ENCODE results near the gene MYH9.
"Not testable (repeated sequence)": the region's sequence is repeated elsewhere in the genome, so short reads cannot be mapped to it uniquely, and the experiment has no call there.

GRCh38 chr22:36250292-36250960 lies 137.3 kb downstream of the MYH9 start:
- not testable (repeated sequence) for TF ChIP-seq EZH2phosphoT487 (IDR thresholded peaks at IDR 0.05; ENCODE audit: borderline replicate concordance, low read depth, low read length); CTCF (conservative IDR thresholded peaks at IDR 0.05; ENCODE audit: low read length)
